ENCODE results near the gene IRF2BP1. TPM values are rescaled to one million over a fixed set of nuclear protein-coding genes. Genes with fewer than 3 reads are reported as not detected.

The IRF2BP1 gene
- total RNA-seq, 1 donor from 2014 or later = 32.9 TPM

DNA sequence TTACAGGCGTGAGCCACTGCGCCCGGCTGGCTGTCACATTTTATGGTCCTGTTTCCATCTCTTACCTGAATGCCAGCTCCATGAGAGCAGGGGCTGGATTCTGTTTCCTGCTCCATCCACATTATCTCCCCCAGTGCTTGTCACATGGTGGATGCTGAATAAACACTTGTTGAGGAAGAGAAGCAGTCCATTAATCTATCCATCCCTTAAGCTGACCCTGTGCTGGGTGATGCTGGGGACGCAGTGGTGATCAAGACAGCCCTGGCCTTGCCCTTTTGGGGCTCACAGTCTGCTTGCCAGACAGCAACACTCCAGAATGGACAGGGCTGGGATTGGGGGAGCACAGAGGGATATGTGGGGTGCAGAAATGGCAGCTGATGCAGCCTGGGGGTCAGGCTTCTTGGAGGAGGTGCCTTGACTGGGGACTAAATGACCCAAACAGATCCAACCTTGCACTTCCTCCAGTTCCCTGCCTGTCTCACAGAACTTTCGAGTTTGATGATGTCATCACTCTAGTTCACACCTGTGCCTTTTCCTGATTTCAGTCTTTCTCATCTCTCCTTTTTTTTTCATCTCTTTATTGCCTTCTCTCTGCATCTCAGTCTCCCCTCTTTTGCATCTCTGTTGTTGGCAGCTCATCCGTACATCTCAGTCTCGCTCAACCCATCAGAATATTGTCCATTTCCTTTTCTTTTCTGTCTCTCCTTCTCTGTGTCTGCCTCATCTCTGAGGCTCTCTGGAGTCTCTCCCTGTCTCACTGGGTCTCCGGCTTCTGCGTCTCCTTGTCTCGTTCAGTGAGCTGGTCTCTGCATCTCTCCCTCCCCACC lies 4.6 kb downstream of the IRF2BP1 start:
- H3K27me3 ChIP-seq (ENCODE audit: control insufficient read depth, insufficient read depth, low read length) = no peaks in the 10 kb centered on the region
- TF ChIP-seq, protein P1, sequence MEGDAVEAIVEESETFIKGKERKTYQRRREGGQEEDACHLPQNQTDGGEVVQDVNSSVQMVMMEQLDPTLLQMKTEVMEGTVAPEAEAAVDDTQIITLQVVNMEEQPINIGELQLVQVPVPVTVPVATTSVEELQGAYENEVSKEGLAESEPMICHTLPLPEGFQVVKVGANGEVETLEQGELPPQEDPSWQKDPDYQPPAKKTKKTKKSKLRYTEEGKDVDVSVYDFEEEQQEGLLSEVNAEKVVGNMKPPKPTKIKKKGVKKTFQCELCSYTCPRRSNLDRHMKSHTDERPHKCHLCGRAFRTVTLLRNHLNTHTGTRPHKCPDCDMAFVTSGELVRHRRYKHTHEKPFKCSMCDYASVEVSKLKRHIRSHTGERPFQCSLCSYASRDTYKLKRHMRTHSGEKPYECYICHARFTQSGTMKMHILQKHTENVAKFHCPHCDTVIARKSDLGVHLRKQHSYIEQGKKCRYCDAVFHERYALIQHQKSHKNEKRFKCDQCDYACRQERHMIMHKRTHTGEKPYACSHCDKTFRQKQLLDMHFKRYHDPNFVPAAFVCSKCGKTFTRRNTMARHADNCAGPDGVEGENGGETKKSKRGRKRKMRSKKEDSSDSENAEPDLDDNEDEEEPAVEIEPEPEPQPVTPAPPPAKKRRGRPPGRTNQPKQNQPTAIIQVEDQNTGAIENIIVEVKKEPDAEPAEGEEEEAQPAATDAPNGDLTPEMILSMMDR (IDR thresholded peaks at IDR 0.05; ENCODE audit: insufficient read depth, low read length, poor library complexity, severe bottlenecking) = no peak
- no peak for DNase-seq (ENCODE audit: low read depth)
- H3K4me3 ChIP-seq (ENCODE audit: low read depth, low read length) = no peak overlapping the region
- H3K36me3 ChIP-seq (ENCODE audit: control insufficient read depth, insufficient read depth, low read length) = peaks cover 1% of the 10 kb centered on the region

DNA sequence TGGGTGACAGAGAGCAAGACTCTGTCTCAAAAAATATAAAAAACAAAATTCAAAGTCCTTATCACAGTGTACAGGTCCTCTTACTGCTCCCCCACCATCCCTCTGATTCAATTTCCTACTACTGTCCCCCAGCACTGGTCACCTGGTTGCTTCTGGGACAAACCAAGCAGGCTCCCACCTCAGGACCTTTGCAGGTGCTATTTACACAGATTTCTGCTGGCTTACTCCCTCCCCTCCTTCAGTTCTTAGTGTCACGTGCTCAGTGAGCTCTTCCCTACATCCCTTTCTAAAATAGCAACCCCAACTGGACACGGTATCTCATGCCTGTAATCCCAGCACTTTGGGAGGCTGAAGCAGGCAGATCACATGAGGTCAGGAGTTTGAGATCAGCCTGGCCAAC lies 6.0 kb downstream of the IRF2BP1 start:
- TF ChIP-seq, protein P1 (IDR thresholded peaks at IDR 0.05; ENCODE audit: insufficient read depth, low read length, poor library complexity, severe bottlenecking) = no peak
- Histone ChIP-seq H3K4me3 (ENCODE audit: low read depth, low read length) (no peak overlapping the region), H3K36me3 (ENCODE audit: control insufficient read depth, insufficient read depth, low read length) (peaks cover 1% of the 10 kb centered on the region), H3K27me3 (ENCODE audit: control insufficient read depth, insufficient read depth, low read length) (no peaks in the 10 kb centered on the region)
- no peak for DNase-seq (ENCODE audit: low read depth)

DNA sequence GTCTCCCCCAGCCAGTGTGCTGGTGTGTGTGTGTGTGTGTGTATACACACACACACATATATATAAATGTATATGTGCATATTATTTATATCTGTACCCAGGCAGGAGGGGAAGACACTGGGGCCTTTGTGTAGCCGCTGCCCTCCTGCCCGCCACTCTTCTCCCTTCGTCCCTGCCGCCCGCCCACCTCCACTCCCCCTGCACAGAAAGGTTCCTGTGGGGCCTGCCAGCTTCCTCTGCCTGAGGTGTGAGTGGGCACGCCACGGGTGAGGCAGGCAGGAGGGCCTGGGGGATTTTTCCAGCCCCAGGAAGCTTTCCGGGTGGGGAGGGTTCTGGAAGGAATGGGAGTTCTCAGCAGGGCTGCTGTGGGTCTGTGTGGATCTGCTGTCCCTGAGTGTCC lies 6.9 kb downstream of the IRF2BP1 start:
- no peak overlapping the region for H3K4me3 ChIP-seq (ENCODE audit: low read depth, low read length)
- H3K27me3 ChIP-seq (ENCODE audit: control insufficient read depth, insufficient read depth, low read length) = no peaks in the 10 kb centered on the region
- TF ChIP-seq, protein P1 (IDR thresholded peaks at IDR 0.05; ENCODE audit: insufficient read depth, low read length, poor library complexity, severe bottlenecking) = no peak
- no peak for DNase-seq (ENCODE audit: low read depth)
- no peaks in the 10 kb centered on the region for H3K36me3 ChIP-seq (ENCODE audit: control insufficient read depth, insufficient read depth, low read length)

DNA sequence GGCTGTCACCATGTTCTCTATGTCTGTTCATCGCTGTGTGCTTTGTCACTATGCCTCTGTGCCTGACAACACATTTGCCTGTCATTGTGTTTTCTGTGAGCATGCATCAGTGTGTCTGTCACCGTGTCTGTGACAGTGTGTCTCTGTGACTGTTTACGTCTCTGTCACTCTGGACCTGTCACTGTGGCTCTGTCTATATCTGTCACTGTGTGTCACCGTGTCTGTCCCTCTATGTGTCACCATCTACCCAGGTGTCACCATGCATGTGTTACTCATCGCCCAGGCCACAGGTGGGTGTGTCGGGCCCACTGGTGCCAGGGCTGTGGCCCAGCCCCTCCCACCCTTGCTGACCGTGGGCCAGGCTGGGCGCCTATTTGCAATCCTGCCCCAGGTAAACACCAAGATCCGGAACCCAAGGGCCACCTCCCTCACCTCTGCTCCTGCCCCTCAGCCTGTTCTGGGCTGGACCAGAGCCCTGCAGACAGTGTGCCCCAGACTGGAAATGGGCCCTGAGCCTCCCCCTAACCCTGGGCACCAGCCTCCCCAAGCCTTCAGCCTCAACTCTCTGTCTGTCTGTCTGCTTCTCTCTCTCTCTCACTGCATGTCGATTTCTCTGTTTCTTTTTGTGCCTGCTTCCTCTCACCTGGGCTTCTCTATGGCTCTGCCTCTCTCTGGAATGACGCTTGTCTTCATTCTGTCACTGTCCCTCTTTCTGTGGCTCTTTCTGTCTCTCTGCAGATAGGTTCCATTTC lies 7.7 kb downstream of the IRF2BP1 start:
- Histone ChIP-seq H3K27me3 (ENCODE audit: control insufficient read depth, insufficient read depth, low read length) (no peaks in the 10 kb centered on the region), H3K36me3 (ENCODE audit: control insufficient read depth, insufficient read depth, low read length) (no peaks in the 10 kb centered on the region), H3K4me3 (ENCODE audit: low read depth, low read length) (no peak overlapping the region)
- TF ChIP-seq, protein P1 (IDR thresholded peaks at IDR 0.05; ENCODE audit: insufficient read depth, low read length, poor library complexity, severe bottlenecking) = no peak
- DNase-seq (ENCODE audit: low read depth) = no peak

DNA sequence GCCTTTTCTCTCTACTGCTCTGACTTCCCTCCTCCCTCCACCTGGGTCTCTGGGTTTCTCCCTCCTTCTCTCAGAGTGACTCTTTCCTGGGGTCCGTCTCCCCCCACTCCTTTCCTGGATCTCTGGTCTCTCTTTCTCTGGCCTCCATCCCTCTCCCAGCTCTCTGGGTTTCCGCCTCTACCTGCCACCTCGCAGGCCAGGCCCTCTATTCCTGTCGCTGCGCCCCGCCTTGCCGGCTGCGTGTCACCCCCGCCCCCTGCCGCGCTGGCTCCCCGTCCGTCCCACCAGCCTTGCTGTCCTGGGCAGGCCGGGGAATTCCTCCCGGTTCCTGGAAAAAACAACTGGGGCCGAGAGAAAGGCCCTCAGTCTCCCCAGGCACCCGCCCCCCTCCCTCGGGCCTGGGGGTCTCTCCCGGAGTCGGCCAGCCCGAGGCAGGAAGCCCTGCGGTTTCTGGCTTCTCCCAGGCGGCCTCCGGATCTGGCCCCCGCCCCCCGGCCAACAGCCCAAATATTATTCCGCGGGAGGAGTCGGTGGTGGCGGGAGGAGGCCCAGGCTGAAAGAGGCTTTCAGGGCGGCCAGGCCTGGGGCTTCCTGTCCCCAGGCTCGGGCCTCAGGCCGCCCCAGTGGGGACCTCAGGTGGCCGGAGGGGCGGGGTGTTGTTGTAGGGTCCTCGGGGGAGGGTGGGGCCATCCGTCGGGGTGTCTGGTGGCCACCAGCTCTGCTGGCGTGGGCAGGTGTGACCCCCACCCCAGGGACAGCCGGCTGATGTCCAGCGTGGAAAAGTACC lies 9.3 kb downstream of the IRF2BP1 start:
- Histone ChIP-seq H3K36me3 (ENCODE audit: control insufficient read depth, insufficient read depth, low read length) (no peaks in the 10 kb centered on the region), H3K27me3 (ENCODE audit: control insufficient read depth, insufficient read depth, low read length) (no peaks in the 10 kb centered on the region), H3K4me3 (ENCODE audit: low read depth, low read length) (no peak overlapping the region)
- TF ChIP-seq, protein P1 (IDR thresholded peaks at IDR 0.05; ENCODE audit: insufficient read depth, low read length, poor library complexity, severe bottlenecking) = no peak
- DNase-seq (ENCODE audit: low read depth) = no peak
